ENCODE results near the gene DDA1. TPM values are rescaled to one million over a fixed set of nuclear protein-coding genes. Genes with fewer than 3 reads are reported as not detected.
"Not testable (repeated sequence)": the region's sequence is repeated elsewhere in the genome, so short reads cannot be mapped to it uniquely, and the experiment has no call there.

DDA1 gene
- polyA plus RNA-seq, 3 donors: 29.3 to 37.7 (median 32.5) TPM

DNA sequence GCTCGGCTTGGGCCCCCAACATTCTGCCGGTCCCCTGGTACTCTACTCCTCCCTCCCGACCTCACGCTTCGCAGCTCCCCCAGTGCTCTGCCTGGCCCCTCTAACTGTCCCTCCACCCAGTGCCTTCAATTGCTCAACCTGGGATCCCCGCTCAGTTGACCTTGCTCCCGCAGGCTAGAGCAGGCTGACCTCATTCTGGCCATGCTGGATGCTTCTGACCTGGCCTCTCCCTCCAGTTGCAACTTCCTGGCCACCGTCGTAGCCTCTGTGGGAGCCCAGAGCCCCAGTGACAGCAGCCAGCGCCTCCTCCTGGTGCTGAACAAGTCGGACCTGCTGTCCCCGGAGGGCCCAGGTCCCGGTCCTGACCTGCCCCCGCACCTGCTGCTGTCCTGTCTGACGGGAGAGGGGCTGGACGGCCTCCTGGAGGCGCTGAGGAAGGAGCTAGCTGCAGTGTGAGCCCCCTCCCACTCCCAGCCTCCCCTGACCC is 31.6 kb downstream of the DDA1 start:
- DNase-seq (ENCODE audit: low read depth in 3 of 3, low spot score in 2 of 3): no peak

DNA sequence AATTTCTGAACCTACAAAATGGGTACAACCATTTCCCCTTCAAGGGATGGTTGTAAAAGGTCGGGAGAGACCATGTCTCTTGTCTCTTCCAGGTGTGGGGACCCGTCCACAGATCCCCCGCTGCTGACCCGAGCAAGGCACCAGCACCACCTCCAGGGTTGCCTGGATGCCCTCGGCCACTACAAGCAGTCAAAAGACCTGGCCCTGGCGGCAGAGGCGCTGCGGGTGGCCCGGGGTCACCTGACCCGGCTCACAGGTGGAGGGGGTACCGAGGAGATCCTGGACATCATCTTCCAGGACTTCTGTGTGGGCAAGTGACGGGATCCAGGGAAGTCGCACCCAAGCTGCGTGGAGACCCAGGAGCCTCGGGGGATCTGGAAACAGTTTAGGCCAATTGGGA is 32.0 kb downstream of the DDA1 start:
- no peak for DNase-seq (ENCODE audit: low read depth in 3 of 3, low spot score in 2 of 3)

DNA sequence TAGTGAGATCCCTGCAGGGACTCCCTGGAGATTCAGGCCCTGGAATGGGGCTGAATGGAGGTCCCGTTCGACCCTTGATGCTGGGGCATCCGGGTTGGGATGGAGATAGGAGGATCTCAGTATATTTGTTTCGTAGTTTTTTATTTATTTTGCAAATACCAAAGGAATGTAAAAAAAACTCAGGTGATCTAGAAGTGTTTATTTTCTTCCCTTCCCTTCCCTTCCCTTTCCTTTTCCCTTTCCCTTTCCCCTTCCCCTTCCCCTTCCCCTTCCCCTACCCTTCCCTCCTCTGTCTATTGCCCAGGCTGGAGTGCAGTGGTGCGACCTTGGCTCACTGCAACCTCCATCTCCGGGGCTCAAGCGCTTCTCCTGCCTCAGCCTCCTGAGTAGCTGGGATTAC is 32.5 kb downstream of the DDA1 start:
- DNase-seq (ENCODE audit: low read depth in 3 of 3, low spot score in 2 of 3): no peak

DNA sequence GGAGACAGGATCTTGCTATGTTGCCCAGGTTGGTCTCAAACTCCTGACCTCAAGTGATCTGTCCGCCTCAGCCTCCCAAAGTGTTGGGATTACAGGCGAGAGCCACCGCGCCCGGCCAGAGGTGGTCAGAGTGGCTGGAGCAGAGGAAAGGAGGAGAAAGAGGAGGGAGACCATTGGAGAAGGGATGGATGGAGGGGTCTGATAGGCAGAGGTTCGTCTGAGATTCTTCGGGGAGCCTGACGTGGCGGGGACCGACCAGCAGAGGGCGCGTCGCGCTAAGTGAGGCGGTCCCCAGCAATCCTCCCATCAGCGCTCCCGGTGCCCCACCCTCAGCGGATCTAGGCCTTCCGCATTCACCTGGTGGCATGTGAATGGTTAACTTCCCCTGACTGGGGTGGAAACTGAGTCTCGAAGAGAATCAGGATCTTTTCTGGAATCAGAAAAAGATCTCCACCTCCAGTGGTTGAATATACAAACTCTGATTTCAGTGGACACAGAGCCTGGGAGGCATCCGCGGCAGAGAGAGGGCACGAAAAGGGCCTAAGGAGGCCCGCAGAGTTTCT is 36.8 kb downstream of the DDA1 start:
- DNase-seq (ENCODE audit: low read depth in 3 of 3, low spot score in 2 of 3): no peak

DNA sequence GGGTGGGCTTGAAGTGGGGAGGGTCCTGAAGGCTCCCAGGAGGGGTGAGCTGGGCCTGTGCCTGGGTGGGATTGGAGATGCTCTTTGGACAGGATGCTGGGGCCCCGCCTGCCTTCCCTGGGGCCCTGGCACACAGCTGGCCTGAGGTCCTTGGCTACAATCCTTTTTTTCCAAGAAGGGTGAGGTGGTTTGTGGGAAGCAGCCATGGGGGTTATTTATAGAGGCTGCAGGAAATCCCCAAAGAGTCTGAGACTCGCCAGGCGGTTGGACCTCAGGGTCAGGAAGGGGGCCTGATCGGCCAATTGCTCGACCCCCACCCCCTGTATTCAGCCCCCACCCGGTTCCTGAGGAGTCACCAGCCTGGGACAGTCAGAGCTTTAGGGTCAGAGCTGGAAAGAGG is 38.0 kb downstream of the DDA1 start:
- no peak for DNase-seq (ENCODE audit: low read depth in 3 of 3, low spot score in 2 of 3)

DNA sequence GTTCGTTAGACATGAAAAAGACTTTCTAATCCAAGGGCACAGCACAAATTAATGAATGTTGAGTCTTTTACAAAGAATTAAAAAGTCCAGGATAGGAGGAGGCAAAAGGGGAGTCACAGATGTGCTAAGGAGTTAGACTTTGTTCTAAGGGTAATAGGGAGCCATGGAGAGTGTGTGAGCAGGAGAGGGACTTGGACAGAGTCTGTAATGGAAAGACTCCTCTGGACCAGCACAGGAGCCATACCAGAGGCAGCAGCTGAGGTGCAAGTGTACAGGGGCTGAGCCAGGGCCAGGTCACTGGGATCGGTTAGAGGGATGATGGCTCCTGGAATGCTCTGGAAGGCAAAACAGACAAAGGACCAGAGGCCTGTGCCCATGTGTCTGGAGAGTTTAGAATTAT is 38.5 kb downstream of the DDA1 start:
- DNase-seq (ENCODE audit: low read depth in 3 of 3, low spot score in 2 of 3): no peak

DNA sequence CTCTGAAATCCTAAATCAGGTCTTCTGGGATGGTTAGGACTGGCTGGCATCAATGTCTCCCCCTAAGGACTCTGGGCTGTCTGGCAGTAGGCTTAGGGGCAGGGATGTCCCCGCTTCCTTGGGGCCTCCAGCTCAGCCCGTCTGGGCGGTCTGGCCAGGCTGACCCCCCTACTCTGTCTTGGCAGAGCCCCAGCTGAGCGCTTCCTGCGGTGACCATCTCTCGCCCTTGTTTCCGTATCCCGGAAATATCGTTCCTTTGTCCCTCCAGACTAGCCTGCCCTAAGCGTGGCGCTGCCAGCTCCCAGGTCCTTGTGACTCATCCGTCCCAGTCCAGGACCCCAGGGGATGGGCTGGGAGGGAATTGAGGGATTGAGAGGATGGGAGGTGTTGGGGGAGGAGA is 39.3 kb downstream of the DDA1 start:
- DNase-seq (ENCODE audit: low read depth in 3 of 3, low spot score in 2 of 3): peak in 1 of 3 donors; percentile 68

DNA sequence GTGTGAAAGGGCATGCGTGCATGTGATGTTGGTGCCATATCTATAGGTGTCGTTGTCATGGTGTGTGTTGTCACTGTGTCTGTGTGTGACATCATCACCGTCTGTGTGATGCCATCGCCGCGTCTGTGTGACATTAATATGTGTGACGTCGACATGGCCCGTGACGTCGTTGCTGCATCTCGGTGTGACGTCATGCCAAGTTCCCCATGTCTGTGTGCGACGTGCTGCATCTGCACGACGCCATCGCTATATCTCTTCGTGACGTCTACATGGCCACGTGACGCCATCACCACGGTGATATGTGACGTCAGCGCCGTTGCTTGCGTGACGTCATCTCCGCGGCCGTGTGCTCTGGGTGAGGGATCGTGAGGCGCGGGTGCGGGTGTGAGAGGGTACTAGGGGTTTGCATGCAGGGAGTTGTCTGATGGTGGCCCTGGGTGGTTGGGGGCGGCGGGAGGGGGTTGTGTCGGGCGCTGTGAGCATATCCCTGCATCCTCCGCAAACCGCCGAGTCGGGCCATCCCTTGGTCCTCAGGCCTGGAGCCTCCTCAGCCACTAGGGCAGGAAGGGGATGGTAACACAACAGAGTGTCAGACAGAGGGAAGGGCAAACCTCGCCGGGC is 42.6 kb downstream of the DDA1 start:
- DNase-seq (ENCODE audit: low read depth in 3 of 3, low spot score in 2 of 3): no peak

DNA sequence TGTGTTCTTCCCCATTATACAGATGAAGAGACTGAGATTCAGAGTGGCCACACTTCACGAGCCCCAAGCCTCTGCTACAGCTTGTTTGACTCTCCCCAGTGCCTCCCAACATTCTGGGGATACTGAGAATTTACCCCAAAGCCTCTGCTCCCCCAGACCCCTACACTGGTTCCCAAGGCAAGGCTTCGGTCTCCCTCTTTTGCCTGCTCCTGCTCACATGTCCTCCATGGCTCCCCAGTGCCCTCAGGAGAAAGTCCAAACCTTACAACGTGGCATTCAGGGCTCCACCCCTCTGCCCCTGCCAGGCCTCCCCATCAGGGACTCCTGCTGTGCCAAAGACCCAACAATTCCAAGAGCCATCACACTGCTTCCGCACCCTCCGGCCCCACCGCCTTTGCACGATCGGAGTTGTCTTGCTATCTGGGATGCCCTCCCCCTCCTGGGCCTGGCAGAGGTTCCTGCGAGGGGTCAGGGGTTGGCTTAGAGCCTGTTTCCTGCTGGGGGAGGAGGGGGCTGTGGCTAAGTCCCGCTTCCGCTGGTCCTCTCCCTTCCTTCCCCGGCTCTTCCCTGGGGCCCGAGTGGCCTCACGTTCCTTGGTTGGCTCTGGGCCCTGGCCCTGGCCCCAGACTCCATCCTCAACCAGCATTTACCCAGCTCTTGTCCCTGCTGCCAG is 43.4 kb downstream of the DDA1 start:
- DNase-seq (ENCODE audit: low read depth in 3 of 3, low spot score in 2 of 3): no peak

DNA sequence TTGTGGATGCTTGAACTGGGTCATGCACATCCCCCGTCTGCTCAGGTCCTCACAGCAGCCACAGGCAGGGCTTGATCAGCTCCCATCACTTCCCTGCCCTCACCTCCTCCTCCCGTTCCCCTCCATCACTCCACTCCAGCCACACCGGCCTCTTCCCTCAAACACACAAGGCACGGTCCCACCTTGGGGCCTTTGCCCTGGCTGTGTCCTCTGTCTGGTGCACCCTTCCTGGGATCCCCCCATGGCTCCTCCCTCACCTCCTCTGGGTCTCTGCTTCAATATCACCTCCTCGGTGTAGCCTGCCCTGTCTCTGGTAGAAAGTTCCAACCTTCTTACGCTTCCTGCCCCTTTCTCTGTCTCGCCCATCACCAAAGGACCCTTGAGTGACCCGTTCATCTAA is 44.0 kb downstream of the DDA1 start:
- no peak for DNase-seq (ENCODE audit: low read depth in 3 of 3, low spot score in 2 of 3)

DNA sequence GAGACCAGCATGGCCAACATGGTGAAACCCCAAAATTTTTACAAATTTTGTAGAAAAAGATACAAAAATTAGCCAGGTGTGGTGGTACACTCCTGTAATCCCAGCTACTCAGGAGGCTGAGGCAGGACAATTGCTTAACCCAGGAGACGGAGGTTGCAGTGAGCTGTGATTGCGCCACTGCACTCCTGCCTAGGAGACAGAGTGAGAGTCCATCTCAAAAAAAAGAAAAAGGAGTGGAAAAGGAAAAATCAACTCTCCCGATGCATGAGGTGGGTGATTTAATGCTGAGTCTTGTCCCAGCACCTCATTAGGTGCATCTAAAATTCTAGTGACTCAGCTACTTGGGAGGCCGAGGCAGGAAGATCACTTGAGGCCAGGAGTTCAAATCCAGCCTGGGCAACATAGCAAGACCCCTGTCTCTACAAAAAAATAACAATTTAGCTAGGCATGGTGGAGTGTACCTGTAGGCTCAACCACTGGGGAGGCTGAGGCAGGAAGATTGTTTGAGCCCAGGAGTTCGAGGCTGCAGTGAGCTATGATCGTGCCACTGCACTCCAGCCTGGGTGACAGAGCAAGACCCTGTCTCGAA is 47.8 kb downstream of the DDA1 start:
- no peak for DNase-seq (ENCODE audit: low read depth in 3 of 3, low spot score in 2 of 3)

DNA sequence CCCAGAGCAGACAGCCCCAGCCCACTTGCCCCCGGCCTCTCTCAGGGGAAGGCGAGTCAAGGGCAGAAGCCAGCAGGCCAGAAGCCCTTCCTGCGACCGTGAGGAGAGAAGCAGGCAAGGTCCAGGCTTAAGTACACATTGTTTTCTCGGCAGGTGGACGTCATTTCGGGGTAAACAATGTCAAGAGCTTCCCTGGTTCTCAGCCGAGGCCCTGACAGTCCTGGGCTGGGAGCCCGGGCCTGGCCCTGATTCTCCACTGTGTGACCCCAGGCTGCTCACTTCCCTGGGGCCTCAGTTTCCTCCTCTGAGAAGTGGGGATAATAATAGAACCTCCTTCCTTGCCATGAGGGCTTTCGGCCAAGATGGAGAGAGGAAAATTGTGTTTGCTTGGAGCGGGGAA is 48.4 kb downstream of the DDA1 start:
- DNase-seq (ENCODE audit: low read depth in 3 of 3, low spot score in 2 of 3): no peak

DNA sequence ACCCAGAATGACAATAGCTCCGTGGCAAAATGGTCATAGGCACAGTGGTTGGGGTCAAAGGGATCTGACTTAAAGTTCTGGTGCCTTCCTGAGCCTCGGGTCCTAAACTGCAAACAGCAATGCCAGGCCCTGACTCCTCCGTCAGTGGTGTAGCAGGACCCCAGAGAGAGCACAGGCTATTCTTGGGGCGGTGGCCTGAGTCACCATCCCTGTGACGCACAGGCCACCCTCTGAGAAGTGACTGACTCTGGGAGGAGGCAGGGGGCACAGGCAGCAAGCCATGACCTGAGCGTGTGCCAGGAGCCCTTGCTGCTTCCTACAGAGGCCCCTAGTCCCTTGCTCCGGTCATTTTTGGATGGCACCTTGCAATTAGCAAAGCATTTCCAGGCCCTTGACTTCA is 49.0 kb downstream of the DDA1 start:
- no peak for DNase-seq (ENCODE audit: low read depth in 3 of 3, low spot score in 2 of 3)

DNA sequence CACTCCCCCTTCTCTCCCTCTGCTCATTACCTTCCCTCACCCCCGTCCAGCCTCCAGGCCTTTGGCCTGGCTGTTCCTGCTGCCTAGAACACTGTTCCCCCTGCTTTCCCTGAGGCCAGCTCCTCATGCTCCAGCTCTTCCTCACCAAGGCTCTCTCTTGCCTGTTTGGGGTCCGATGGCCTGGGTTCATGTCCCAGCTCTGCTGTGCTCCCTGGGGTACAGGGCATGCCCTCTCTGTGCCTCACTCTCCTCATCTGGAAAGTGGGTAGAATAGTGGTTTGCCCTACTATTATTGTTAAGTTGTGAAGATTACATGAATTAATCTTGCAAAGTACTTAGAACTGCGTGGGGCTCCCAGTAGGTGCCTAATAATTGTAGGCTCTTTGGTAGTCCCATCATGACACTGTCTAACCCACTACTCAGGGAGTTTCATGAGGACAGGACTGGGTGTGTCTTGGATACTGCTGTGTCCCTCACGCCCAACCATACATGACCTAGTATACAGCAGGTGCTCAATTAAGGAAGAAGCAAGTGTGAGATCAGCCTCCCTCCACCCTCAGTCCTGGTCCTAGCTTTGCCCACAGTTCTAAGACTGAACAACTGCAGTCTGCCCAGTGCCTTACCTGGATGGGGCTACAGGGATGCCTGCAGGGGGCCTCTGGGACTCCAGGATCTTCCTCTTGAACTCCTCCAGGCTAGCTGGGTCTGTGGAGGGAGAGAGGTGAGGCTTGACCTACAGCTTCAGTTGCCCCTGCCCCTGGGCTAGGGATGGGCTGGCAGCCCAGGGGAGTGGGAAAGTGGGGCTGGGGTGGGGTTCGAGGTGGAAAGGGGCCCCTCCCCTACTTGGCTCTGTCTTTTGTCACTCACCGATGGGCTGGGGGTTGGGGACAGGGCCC is 50.8 kb downstream of the DDA1 start:
- no peak for DNase-seq (ENCODE audit: low read depth in 3 of 3, low spot score in 2 of 3)

DNA sequence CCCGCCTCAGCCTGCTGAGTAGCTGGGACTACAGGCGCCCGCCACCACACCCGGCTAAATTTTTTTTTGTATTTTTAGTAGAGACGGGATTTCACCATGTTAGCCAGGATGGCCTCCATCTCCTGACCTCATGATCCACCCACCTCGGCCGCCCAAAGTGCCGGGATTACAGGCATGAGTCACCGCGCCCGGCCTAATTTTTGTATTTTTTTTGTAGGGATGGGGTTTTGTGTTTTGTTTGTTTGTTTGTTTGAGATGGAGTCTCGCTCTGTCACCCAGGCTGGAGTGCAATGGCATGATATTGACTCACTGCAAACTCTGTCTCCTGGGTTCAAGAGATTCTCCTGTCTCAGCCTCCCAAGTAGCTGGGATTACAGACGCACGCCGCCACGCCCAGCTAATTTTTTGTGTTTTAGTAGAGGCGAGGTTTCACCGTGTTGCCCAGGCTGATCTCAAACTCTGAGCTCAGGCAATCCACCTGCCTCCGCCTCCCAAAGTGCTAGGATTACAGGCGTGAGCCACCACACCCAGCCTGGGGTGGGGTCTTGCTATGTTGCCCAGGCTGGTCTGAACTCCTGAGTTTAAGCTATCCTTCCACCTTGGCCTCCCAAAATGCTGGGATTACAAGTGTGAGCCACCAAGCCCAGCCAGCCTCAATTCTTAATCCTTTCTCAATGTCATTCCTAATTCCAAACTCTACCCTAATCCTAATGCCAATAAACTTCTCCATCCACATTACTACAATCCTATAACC is 54.7 kb downstream of the DDA1 start:
- DNase-seq (ENCODE audit: low read depth in 3 of 3, low spot score in 2 of 3): not testable (repeated sequence)

DNA sequence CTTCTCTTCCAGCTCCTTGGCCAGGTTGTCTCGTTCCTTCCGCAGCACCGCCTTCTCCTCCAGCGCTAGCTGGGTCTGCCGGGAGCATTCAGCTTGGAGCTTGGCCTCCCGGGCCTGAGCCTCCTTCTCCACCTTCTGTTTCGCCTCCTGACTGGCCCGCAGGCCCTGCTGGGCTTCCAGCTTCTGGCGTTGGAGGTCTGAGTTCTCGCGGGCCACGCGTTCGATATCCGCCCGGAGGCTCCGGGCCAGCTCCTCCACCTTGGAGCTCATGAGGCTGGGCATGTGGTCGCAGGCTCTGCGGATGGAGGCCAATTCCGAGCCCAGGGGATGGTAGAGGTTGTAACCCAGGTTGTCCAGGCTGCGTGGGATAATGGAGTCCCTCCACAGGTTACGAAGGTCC is 56.0 kb downstream of the DDA1 start:
- DNase-seq (ENCODE audit: low read depth in 3 of 3, low spot score in 2 of 3): no peak

DNA sequence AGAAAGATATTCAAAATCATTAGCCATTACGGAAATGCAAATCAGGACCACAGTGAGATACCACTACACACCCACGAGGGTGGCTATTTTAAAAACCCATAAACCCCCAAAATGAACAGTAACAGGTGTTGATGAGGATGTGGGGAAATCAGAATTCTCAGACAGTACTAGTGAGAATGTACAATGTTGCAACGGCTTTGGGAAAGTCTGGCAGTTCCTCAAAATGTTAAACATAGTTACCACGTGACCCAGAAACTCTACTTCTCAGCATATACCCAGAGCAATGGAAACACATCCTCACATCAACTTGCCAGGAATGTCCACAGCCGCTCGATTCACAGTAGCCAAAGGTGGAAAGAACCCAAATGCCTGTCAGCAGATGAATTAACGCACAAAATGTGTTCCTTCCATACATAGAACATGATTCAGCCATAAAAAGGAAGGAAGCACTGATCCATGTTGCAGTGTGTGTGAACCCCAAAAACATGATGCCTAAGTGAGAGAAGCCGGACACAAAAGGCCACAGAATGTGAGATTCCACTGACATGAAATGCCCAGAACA is 60.7 kb downstream of the DDA1 start:
- DNase-seq (ENCODE audit: low read depth in 3 of 3, low spot score in 2 of 3): no peak
